Immature natural killer cell (primary cell): ENCODE results near the gene SSTR1. TPM values are rescaled to one million over a fixed set of nuclear protein-coding genes. Genes with fewer than 3 reads are reported as not detected.
"Not testable (repeated sequence)": the region's sequence is repeated elsewhere in the genome, so short reads cannot be mapped to it uniquely, and the experiment has no call there.

Experiments used
- DNase-seq, 3 donors: peaks; one replicate each; pipeline ENCODE4 v3.0.0; 2022; ENCODE audit warnings: mixed read lengths in 1 of 3
- H3K27ac Mint-ChIP-seq, 6 donors: one replicate each; pipeline ENCODE4 v1.8.0; 2020; ENCODE audit warnings: mixed read lengths in 6 of 6, mild to moderate bottlenecking in 5 of 6, inconsistent platforms in 4 of 6, moderate library complexity in 3 of 6
- H3K27me3 Mint-ChIP-seq, 3 donors: one replicate each; pipeline ENCODE4 v1.8.0; 2020 to 2021; ENCODE audit warnings: low read depth in 3 of 3, mild to moderate bottlenecking in 3 of 3, mixed read lengths in 3 of 3, moderate library complexity in 3 of 3, inconsistent platforms in 1 of 3
- H3K36me3 Mint-ChIP-seq, 3 donors: one replicate each; pipeline ENCODE4 v1.8.0; 2020; ENCODE audit warnings: mixed read lengths in 3 of 3, inconsistent platforms in 2 of 3, mild to moderate bottlenecking in 2 of 3
- H3K4me1 Mint-ChIP-seq, 2 donors: one replicate each; pipeline ENCODE4 v1.8.0; 2020; ENCODE audit warnings: inconsistent platforms in 2 of 2, mild to moderate bottlenecking in 2 of 2, mixed read lengths in 2 of 2, moderate library complexity in 1 of 2
- H3K4me3 Mint-ChIP-seq, 5 donors: one replicate each; pipeline ENCODE4 v1.8.0; 2020; ENCODE audit warnings: mild to moderate bottlenecking in 5 of 5, mixed read lengths in 5 of 5, inconsistent platforms in 3 of 5, moderate library complexity in 3 of 5
- H3K9me3 Mint-ChIP-seq, 6 donors: one replicate each; pipeline ENCODE4 v1.8.0; 2020; ENCODE audit warnings: mild to moderate bottlenecking in 6 of 6, mixed read lengths in 6 of 6, inconsistent platforms in 4 of 6, moderate library complexity in 3 of 6
- polyA plus RNA-seq, 3 donors: library from polyadenylated mRNA; unstranded; fragments of 300-500 nt; fragmentation: Illumina TruSeq; gene quantifications; one replicate each; pipeline ENCODE4 v1.2.3, GENCODE V29; 2021

The SSTR1 gene, protein sequence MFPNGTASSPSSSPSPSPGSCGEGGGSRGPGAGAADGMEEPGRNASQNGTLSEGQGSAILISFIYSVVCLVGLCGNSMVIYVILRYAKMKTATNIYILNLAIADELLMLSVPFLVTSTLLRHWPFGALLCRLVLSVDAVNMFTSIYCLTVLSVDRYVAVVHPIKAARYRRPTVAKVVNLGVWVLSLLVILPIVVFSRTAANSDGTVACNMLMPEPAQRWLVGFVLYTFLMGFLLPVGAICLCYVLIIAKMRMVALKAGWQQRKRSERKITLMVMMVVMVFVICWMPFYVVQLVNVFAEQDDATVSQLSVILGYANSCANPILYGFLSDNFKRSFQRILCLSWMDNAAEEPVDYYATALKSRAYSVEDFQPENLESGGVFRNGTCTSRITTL
- polyA plus RNA-seq: not detected

DNA sequence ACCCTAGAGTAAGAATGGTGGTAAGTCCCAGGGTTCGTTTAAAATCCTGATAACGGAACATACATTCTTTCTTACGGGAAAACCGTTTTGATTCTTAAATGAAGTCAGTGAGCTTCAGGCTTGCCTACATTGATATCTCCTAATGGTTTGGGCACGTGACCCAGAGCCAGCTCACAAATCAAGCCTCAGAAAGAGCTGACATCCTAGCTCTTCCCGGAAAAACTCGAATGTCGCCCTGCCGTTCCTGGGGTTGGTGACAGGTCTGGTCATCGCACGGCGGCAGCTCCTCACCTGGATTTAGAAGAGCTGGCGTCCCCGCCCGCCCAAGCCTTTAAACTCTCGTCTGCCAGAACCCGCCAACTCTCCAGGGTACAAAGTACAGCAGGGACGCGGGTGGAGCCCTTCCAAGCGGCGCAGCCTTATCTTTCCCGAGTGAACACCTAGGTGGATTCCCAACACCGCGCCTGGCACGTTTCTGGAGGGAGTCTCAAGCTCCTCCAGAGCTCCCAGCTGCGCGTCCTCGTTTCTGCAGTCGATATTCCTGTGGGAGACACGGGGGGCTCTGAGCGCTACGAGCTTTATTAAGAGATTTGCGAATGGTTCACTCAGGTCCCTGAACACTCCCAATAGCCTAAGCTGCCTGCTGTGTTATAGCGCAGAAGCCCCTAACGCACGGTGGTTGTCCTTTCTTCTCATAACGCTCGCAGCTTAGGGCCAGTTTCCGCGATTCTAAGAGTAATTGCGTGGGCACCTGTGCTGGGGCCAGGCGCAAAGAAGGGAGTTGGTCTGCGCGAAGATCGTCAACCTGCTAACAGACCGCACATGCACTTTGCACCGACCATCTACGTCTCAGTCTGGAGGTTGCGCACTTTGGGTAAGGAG, at the start of gene SSTR1:
Gene SSTR1 (plus strand): TSS at position 169 of the 882 bp plus-strand sequence. CDS start 1,486 bp downstream, outside the sequence.
- no peak for DNase-seq
- Mint-ChIP-seq H3K4me1 (peaks cover 0 to 5% of the 10 kb centered on the region in 2 donors), H3K27ac (no peak within 1 kb of the TSS), H3K4me3 (no peak within 1 kb of the TSS), H3K9me3 (peaks cover 0 to 11% (median 0%) of the 10 kb centered on the region in 6 donors), H3K36me3 (peaks cover 0 to 4% (median 4%) of the 10 kb centered on the region in 3 donors), H3K27me3 (peaks cover 16 to 35% (median 31%) of the 10 kb centered on the region in 3 donors)

DNA sequence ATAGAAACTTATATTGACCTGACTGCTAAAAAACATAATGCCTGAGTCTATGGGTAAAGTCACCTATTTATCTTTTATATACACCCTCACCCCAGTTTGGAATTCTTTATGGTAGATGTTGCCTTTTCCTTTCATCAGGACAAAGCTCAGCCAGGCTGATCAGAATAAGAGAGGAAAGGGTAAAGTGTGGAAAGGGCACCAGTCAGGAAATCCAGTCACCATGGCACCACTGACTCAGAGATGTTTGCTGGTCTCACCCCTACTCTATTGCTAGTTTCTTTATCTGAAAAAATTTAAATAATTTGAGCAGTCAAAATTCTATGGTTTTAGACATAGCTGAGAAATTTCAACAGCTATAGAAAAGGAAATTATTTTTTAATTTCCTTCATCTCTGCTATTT, 49.2 kb upstream of the SSTR1 start:
- Mint-ChIP-seq H3K27ac (no peak overlapping the region), H3K4me1 (no peaks in the 10 kb centered on the region), H3K36me3 (no peaks in the 10 kb centered on the region), H3K27me3 (peaks cover 1 to 10% (median 1%) of the 10 kb centered on the region in 3 donors), H3K4me3 (no peak overlapping the region), H3K9me3 (no peaks in the 10 kb centered on the region)
- DNase-seq: no peak

DNA sequence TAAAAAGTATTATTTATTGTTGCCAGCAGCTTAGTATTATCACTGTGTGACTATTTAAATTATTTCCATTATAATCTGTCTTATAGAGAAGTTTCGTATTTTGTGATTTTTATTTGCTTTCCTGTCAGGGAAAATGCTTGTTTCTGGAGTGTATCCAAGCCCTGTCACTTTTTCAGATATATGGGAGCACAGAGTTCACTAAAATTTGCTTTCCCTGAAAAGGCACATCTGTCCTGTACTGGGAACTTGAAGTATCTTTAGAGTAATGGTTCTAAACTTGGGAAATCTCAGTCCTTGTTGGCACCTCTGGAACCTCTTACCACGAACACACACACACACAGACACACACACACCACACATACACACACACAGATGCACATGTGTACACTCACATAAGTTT, 39.3 kb upstream of the SSTR1 start:
- no peak for DNase-seq
- Mint-ChIP-seq H3K4me1 (no peaks in the 10 kb centered on the region), H3K36me3 (peaks cover 0 to 4% (median 0%) of the 10 kb centered on the region in 3 donors), H3K27me3 (peaks cover 0 to 4% (median 3%) of the 10 kb centered on the region in 3 donors), H3K4me3 (no peak overlapping the region), H3K27ac (no peak overlapping the region), H3K9me3 (peaks cover 0 to 2% (median 0%) of the 10 kb centered on the region in 6 donors)

DNA sequence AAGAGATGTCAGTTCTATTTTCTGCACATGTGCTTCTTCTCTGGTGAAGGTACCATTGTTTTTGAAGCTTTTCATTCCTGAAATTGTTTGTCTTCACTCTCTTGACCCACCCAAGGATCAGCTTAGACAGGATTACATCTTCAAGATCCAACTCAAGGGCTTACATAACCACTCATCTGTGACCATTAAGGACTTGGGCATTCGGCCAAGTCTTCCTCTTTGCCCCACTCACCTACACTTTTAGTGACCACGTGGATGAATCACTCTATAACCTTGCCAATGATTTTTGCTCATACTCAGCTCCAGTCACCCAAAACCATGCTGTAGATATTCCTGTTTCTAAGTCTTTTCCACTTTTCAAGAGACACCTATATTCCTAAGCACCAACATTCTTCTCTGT, 36.5 kb upstream of the SSTR1 start:
- H3K27me3 Mint-ChIP-seq: peaks cover 2 to 8% (median 7%) of the 10 kb centered on the region in 3 donors
- H3K36me3 Mint-ChIP-seq: peaks cover 0 to 4% (median 0%) of the 10 kb centered on the region in 3 donors
- DNase-seq: no peak
- no peaks in the 10 kb centered on the region for H3K4me1 Mint-ChIP-seq
- H3K27ac Mint-ChIP-seq: no peak overlapping the region
- H3K4me3 Mint-ChIP-seq: no peak overlapping the region
- H3K9me3 Mint-ChIP-seq: peaks cover 0 to 5% (median 0%) of the 10 kb centered on the region in 6 donors

DNA sequence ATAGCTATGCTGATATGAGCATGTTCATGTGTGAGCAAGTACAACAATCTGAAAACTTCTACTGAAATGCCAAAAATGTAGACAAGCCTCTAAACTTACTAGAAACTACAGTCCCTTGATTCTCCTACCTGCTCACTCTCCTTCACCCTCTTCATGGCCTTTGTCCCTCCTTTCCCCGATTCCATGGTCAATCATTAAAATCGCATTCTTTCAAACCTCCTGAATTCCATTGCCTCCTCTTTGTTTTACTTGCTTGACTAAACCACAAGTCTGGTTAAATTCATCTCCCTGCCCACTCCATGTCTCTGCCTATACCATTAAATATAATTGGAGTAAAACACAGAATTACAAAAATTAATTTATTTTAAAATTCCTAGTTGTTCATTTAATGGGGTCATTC, 33.0 kb upstream of the SSTR1 start:
- Mint-ChIP-seq H3K36me3 (peaks cover 0 to 6% (median 0%) of the 10 kb centered on the region in 3 donors), H3K4me3 (no peak overlapping the region), H3K27ac (no peak overlapping the region), H3K9me3 (peaks cover 0 to 5% (median 0%) of the 10 kb centered on the region in 6 donors), H3K4me1 (no peaks in the 10 kb centered on the region), H3K27me3 (peaks cover 2 to 9% (median 5%) of the 10 kb centered on the region in 3 donors)
- DNase-seq: no peak

DNA sequence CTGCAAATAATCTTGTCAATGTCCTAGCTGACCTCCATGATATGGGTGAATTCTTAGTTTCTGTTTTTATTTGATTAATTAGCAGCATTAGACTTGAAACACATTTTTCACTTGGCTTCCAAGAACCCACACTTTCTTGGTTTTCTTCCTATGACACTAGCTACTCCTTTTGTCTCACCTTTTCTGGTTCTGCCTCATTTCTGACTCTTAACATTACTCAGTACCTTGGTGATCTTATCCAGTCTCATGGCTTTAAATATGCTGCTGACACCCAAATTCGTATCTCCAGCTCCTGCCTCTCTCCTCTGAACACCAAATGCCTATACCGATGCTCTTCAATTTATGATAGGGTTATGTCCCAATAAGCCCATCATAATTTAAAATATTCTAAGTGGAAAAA, 32.0 kb upstream of the SSTR1 start:
- H3K4me1 Mint-ChIP-seq: no peaks in the 10 kb centered on the region
- H3K36me3 Mint-ChIP-seq: peaks cover 0 to 6% (median 0%) of the 10 kb centered on the region in 3 donors
- DNase-seq: no peak
- H3K27ac Mint-ChIP-seq: no peak overlapping the region
- H3K9me3 Mint-ChIP-seq: peaks cover 0 to 5% (median 0%) of the 10 kb centered on the region in 6 donors
- peaks cover 2 to 9% (median 5%) of the 10 kb centered on the region in 3 donors for H3K27me3 Mint-ChIP-seq
- H3K4me3 Mint-ChIP-seq: no peak overlapping the region

DNA sequence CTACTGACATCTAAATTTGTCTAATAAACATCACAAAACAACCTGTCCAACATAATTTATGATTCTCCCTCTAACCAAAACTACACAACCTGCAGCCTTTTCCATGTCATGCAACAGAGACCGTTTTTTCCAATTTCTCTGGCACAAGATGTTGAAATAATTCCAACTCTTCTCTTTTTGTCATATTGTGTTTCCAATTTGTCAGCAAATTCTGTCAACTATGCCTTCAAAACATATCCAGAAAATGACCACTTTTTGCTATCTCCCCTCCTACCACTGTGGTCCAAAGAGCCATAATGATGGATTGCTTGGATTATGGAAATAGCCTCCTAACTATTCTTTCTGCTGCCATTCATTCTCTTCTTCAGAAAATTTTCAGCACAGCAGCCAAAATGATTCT, 31.3 kb upstream of the SSTR1 start:
- H3K9me3 Mint-ChIP-seq: peaks cover 0 to 5% (median 0%) of the 10 kb centered on the region in 6 donors
- DNase-seq: no peak
- peaks cover 2 to 8% (median 5%) of the 10 kb centered on the region in 3 donors for H3K27me3 Mint-ChIP-seq
- H3K4me1 Mint-ChIP-seq: no peaks in the 10 kb centered on the region
- H3K36me3 Mint-ChIP-seq: peaks cover 0 to 6% (median 0%) of the 10 kb centered on the region in 3 donors
- no peak overlapping the region for H3K27ac Mint-ChIP-seq
- no peak overlapping the region for H3K4me3 Mint-ChIP-seq

DNA sequence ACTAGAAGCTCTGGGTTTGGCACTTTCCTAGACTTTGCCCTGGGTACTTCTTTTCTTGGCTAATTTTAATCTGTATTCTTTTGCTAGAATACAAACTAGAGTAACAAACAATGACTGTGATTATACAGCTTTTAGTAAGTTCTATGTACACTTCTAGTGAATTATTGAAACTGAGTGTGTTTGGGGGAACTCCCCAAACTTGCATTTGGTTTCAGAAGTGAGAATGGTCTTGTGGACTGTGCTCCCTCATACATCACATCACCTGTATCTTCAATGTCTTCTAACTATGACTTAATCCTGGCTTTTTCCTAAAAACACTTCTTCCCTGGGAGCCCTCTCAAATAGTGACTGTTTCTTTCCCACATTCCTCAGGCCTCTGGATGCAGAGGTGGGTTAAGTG, 23.6 kb upstream of the SSTR1 start:
- no peak overlapping the region for H3K4me3 Mint-ChIP-seq
- peaks cover 0 to 2% (median 2%) of the 10 kb centered on the region in 3 donors for H3K27me3 Mint-ChIP-seq
- peaks cover 9 to 16% of the 10 kb centered on the region in 2 donors for H3K4me1 Mint-ChIP-seq
- H3K36me3 Mint-ChIP-seq: peaks cover 0 to 4% (median 0%) of the 10 kb centered on the region in 3 donors
- DNase-seq: no peak
- no peak overlapping the region for H3K27ac Mint-ChIP-seq
- peaks cover 0 to 2% (median 0%) of the 10 kb centered on the region in 6 donors for H3K9me3 Mint-ChIP-seq

DNA sequence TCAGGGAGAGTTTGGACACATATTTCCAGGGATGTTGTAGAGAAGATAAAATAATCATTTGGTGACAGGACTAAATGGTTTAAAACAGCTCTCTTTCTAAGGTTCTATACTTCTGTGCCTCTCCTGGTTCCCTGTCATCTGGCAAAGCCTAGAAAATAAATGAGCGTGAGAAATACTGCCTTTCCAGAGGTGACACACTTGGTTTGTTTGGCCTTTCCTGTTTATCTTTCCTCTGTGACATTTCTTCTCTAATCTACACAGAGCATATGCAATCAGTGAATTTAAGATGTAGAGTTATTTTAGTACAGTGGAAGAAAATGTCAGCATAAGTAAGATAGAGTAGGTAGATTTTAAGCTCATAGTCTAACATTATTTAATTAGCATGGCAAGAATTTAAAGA, 22.0 kb upstream of the SSTR1 start:
- Mint-ChIP-seq H3K4me3 (no peak overlapping the region), H3K4me1 (peaks cover 9 to 16% of the 10 kb centered on the region in 2 donors), H3K9me3 (peaks cover 0 to 2% (median 0%) of the 10 kb centered on the region in 6 donors), H3K36me3 (no peaks in the 10 kb centered on the region), H3K27me3 (peaks cover 0 to 2% (median 2%) of the 10 kb centered on the region in 3 donors), H3K27ac (no peak overlapping the region)
- DNase-seq: no peak

DNA sequence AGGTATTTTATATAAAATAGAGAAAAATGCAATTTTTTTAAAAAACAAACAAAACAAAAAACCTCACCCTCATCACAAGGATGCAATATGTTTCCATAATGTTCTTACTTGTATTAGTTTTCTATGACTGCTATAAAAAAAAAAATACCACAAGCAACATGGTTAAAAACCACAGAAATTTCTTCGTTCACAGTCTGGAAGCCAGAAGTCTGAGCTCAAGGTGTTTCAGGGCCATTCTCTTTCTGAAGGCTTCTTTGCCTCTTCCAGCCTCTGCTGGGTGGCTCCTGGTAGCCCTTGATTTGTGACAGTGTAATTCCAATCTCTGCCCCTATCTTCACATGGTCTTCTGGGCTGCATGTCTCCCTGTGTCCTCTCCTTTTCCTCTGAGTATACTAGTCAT, 21.5 kb upstream of the SSTR1 start:
- peaks cover 0 to 2% (median 0%) of the 10 kb centered on the region in 6 donors for H3K9me3 Mint-ChIP-seq
- H3K4me3 Mint-ChIP-seq: no peak overlapping the region
- peaks cover 0 to 3% (median 2%) of the 10 kb centered on the region in 3 donors for H3K27me3 Mint-ChIP-seq
- H3K27ac Mint-ChIP-seq: no peak overlapping the region
- DNase-seq: no peak
- H3K36me3 Mint-ChIP-seq: no peaks in the 10 kb centered on the region
- peaks cover 9 to 16% of the 10 kb centered on the region in 2 donors for H3K4me1 Mint-ChIP-seq

DNA sequence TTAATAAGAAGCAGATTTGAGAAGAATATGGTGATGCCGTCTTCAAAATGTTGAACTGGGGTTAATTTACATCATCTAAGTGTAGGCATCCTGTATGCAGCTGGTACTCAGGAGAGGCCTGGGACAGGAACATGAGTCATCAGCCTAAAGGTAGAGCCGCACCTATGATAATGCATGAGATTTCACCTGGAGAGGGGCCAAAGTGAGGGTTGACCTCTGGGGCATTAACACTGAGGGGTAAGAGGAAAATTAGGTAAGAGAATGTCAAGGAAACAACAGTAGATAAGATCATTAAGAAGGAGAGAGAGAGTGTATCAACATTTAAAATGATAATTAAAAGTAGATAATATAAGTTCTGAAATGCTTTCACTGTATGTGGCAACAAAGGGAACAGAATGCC, 20.2 kb upstream of the SSTR1 start:
- Mint-ChIP-seq H3K27ac (no peak overlapping the region), H3K36me3 (no peaks in the 10 kb centered on the region), H3K4me3 (no peak overlapping the region), H3K4me1 (peaks cover 9 to 16% of the 10 kb centered on the region in 2 donors), H3K27me3 (peaks cover 0 to 6% (median 4%) of the 10 kb centered on the region in 3 donors), H3K9me3 (peaks cover 0 to 2% (median 0%) of the 10 kb centered on the region in 6 donors)
- no peak for DNase-seq

DNA sequence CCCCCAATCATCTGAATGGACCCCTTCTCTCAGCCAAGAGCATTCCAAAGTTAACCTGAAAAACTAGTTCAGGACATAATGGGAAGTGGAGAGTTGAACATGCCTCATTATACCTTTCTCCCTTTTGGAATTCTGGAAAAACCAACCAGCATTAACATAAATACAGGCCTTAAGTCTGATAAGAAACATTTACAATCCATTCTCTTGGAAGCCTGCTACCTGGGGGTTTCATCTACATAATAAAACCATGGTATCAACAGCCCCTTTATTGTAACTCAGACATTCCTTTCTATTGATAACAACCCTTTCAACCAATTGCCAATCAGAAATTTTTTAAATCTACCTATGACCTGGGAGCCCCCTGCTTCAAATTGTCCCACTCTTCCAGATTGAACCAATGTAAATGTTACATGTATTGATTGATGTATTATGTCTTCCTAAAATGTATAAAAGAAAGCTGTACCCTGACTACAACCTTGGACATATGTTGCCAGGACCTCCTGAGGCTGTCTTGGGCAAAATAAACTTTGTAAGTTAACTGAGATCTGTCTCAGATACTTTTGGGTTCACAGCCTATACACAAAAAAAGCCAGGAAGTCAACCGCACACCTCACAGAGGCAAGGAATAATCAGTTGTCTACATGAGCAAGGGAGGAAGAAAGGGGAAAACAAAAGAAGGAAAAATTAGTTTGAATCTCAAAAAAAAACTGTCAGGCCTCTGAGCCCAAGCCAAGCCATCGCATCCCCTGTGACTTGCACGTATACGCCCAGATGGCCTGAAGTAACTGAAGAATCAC, 17.6 kb upstream of the SSTR1 start:
- H3K27me3 Mint-ChIP-seq: peaks cover 0 to 6% (median 2%) of the 10 kb centered on the region in 3 donors

DNA sequence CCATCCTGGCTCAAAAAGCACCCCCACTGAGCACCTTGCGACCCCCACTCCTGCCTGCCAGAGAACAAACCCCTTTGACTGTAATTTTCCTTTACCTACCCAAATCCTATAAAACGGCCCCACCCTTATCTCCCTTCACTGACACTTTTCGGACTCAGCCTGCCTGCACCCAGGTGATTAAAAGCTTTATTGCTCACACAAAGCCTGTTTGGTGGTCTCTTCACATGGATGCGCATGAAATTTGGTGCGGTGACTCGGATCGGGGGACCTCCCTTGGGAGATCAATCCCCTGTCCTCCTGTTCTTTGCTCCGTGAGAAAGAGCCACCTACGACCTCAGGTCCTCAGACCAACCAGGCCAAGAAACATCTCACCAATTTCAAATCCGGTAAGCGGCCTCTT, 16.9 kb upstream of the SSTR1 start:
- not testable (repeated sequence) for H3K9me3 Mint-ChIP-seq, DNase-seq, H3K36me3 Mint-ChIP-seq, H3K27me3 Mint-ChIP-seq, H3K27ac Mint-ChIP-seq, H3K4me3 Mint-ChIP-seq
- H3K4me1 Mint-ChIP-seq: peaks cover 7 to 11% of the 10 kb centered on the region in 2 donors

More for the DNA sequence above, 17.6 kb upstream of the SSTR1 start:
- no peaks in the 10 kb centered on the region for H3K9me3 Mint-ChIP-seq
- no peak overlapping the region for H3K27ac Mint-ChIP-seq
- peaks cover 9 to 16% of the 10 kb centered on the region in 2 donors for H3K4me1 Mint-ChIP-seq
- DNase-seq: no peak
- no peak overlapping the region for H3K4me3 Mint-ChIP-seq
- H3K36me3 Mint-ChIP-seq: no peaks in the 10 kb centered on the region
